ENCODE results near the gene SLC38A10.

SLC38A10 gene

DNA sequence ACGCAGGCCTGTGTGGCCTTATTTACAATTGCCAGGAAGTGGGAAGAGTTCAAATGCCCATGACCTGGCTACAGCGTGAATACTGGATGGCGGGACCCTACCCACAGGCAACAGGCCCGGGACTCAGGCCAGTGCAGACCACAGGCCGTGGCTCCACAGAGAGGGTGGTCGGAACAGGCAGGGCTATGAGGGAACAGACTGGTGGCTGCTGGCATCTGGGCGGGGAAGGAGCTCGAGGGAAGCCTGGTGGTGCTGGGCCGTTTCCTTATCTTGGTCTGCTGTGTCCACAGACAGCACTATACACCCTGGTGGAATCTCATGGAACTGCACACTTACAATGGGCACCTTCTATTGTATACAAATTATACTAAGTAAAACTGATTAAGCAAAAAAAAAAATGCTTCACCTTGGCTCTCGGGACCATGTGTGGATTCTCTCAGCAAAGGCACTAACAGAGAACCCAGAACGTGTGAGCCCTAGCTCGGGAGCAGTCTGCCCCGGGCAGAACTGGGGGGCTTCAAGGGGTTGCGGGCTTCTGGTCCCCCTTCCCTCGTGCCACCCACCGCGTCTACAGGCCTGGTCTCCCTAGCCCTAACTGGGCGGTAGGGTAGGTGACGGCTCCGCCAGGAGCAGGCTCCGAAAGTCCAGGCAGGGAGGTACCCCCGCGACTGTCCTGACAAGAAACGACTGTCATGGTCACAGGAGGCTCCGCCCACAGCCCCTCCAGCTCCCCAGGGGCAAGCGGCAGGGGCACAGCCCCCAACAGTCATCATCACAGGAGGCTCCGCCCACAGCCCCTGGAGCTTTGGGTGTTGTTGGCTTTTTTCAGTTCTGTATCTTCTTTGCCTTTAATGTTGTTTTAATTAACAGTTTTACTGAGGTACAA lies 94.2 kb downstream of the SLC38A10 start:
- Histone ChIP-seq H3K27me3 (ENCODE audit: insufficient read depth, low read depth, severe bottlenecking) (no peaks in the 10 kb centered on the region), H3K36me3 (peaks cover 92% of the 10 kb centered on the region), H3K27ac (peak overlapping the region; percentile 33; the same call in 1 of the 2 replicates), H3K9me3 (ENCODE audit: severe bottlenecking) (no peaks in the 10 kb centered on the region), H3K4me3 (ENCODE audit: low read depth, low read length) (no peak overlapping the region)
- DNase-seq, result peak; percentile 84
- TF ChIP-seq, protein P1, sequence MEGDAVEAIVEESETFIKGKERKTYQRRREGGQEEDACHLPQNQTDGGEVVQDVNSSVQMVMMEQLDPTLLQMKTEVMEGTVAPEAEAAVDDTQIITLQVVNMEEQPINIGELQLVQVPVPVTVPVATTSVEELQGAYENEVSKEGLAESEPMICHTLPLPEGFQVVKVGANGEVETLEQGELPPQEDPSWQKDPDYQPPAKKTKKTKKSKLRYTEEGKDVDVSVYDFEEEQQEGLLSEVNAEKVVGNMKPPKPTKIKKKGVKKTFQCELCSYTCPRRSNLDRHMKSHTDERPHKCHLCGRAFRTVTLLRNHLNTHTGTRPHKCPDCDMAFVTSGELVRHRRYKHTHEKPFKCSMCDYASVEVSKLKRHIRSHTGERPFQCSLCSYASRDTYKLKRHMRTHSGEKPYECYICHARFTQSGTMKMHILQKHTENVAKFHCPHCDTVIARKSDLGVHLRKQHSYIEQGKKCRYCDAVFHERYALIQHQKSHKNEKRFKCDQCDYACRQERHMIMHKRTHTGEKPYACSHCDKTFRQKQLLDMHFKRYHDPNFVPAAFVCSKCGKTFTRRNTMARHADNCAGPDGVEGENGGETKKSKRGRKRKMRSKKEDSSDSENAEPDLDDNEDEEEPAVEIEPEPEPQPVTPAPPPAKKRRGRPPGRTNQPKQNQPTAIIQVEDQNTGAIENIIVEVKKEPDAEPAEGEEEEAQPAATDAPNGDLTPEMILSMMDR (IDR thresholded peaks at IDR 0.05; ENCODE audit: low read depth, low read length), result peak; percentile 65

- DNase-seq, result no peak
- Histone ChIP-seq H3K4me3 (ENCODE audit: low read depth, low read length) (no peak overlapping the region), H3K36me3 (peaks cover 95% of the 10 kb centered on the region), H3K9me3 (ENCODE audit: severe bottlenecking) (no peaks in the 10 kb centered on the region), H3K27me3 (ENCODE audit: insufficient read depth, low read depth, severe bottlenecking) (no peaks in the 10 kb centered on the region), H3K27ac (peak overlapping the region; percentile 33)
- TF ChIP-seq, protein P1 (IDR thresholded peaks at IDR 0.05; ENCODE audit: low read depth, low read length), result no peak
These were observed 94.9 kb downstream of the SLC38A10 start for GRCh38 chr17:81200201-81200600.

DNA sequence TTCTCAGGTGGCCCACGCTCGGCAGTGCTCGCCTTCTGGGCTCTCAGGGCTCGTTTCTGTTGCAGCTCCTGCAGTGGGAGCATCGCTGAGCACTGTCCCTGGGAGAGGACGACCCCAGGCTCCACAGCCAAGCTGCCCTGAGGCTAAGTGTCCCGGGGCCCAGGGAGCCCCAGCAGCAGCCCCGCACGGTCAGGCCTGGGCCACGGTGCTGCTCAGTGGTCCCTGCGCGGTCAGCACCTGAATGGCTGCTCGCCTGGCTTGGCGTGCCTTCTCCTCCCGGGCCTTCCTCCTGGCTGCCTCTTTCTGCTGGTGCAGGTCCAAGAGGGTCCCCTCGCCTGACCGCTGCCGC lies 95.7 kb downstream of the SLC38A10 start:
- no peaks in the 10 kb centered on the region for H3K9me3 ChIP-seq (ENCODE audit: severe bottlenecking)
- H3K36me3 ChIP-seq, result peaks cover 96% of the 10 kb centered on the region
- DNase-seq, result no peak
- TF ChIP-seq, protein P1 (IDR thresholded peaks at IDR 0.05; ENCODE audit: low read depth, low read length), result no peak
- H3K27ac ChIP-seq, result no peak overlapping the region
- no peaks in the 10 kb centered on the region for H3K27me3 ChIP-seq (ENCODE audit: insufficient read depth, low read depth, severe bottlenecking)
- no peak overlapping the region for H3K4me3 ChIP-seq (ENCODE audit: low read depth, low read length)

- no peak for DNase-seq
- H3K36me3 ChIP-seq, result peaks cover 95% of the 10 kb centered on the region
- H3K27me3 ChIP-seq (ENCODE audit: insufficient read depth, low read depth, severe bottlenecking), result no peaks in the 10 kb centered on the region
- TF ChIP-seq, protein P1 (IDR thresholded peaks at IDR 0.05; ENCODE audit: low read depth, low read length), result no peak
- no peak overlapping the region for H3K4me3 ChIP-seq (ENCODE audit: low read depth, low read length)
- peak overlapping the region; percentile 35 for H3K27ac ChIP-seq
- H3K9me3 ChIP-seq (ENCODE audit: severe bottlenecking), result no peaks in the 10 kb centered on the region
These were observed 96.2 kb downstream of the SLC38A10 start for GRCh38 chr17:81198826-81199481.

- Histone ChIP-seq H3K27ac (peak overlapping the region; percentile 35), H3K9me3 (ENCODE audit: severe bottlenecking) (no peaks in the 10 kb centered on the region)
These were observed 97.1 kb downstream of the SLC38A10 start for GRCh38 chr17:81197831-81198490.

More at GRCh38 chr17:81197831-81198490, 97.1 kb downstream of the SLC38A10 start:
- no peak overlapping the region for H3K4me3 ChIP-seq (ENCODE audit: low read depth, low read length)
- DNase-seq, result no peak
- H3K27me3 ChIP-seq (ENCODE audit: insufficient read depth, low read depth, severe bottlenecking), result no peaks in the 10 kb centered on the region
- peaks cover 95% of the 10 kb centered on the region for H3K36me3 ChIP-seq
- TF ChIP-seq, protein P1 (IDR thresholded peaks at IDR 0.05; ENCODE audit: low read depth, low read length), result no peak

Measured in WERI-Rb-1 (cell line).